Liver (tissue), 9 donors: ENCODE data around the gene HMHB1. TPM values are rescaled to one million over a fixed set of nuclear protein-coding genes. Genes with fewer than 3 reads are reported as not detected.

ENCODE experiments used
- DNase-seq: peaks from one replicate; pipeline ENCODE4 v3.0.0-alpha.2; 2017; ENCODE audit warnings: low spot score
- H3K27ac ChIP-seq, 2 donors: one replicate each; pipeline ENCODE4 v1.7.0; 2013; ENCODE audit warnings: inconsistent platforms in 2 of 2, low read length in 2 of 2, control low read depth in 1 of 2, low read depth in 1 of 2, mild to moderate bottlenecking in 1 of 2
- H3K27me3 ChIP-seq, 4 donors: one replicate each; pipeline versions ENCODE4 v1.6.1 to v1.7.0; 2013; ENCODE audit warnings: low read length in 3 of 4, inconsistent platforms in 1 of 4, mild to moderate bottlenecking in 1 of 4, moderate library complexity in 1 of 4; ENCODE audit not compliant: control insufficient read depth in 4 of 4, insufficient read depth in 4 of 4
- H3K36me3 ChIP-seq, 4 donors: one replicate each; pipeline versions ENCODE4 v1.6.1 to v1.7.0; 2013; ENCODE audit warnings: low read length in 3 of 4, mild to moderate bottlenecking in 3 of 4, low read depth in 1 of 4, moderate library complexity in 1 of 4; ENCODE audit not compliant: control insufficient read depth in 4 of 4, insufficient read depth in 3 of 4
- H3K4me1 ChIP-seq, 4 donors: one replicate each; pipeline versions ENCODE4 v1.6.1 to v1.7.0; 2013; ENCODE audit warnings: low read length in 3 of 4, mild to moderate bottlenecking in 3 of 4, moderate library complexity in 1 of 4; ENCODE audit not compliant: control insufficient read depth in 4 of 4, insufficient read depth in 4 of 4
- H3K4me3 ChIP-seq, 3 donors: one replicate each; pipeline versions ENCODE4 v1.6.1 to v1.7.0; 2013; ENCODE audit warnings: low read length in 3 of 3, control low read depth in 1 of 3, low read depth in 1 of 3, mild to moderate bottlenecking in 1 of 3
- H3K9ac ChIP-seq, 2 donors: one replicate each; pipeline ENCODE4 v1.7.0; 2013; ENCODE audit warnings: low read length in 2 of 2, mild to moderate bottlenecking in 2 of 2, moderate library complexity in 2 of 2, control low read depth in 1 of 2, low read depth in 1 of 2
- H3K9me3 ChIP-seq, 4 donors: one replicate each; pipeline versions ENCODE4 v1.6.1 to v1.7.0; 2013; ENCODE audit warnings: low read length in 3 of 4; ENCODE audit not compliant: control insufficient read depth in 4 of 4
- ATF3 ChIP-seq: IDR thresholded peaks from 2 replicates; pipeline ENCODE4 v1.6.1; 2016; ENCODE audit warnings: antibody characterized with exemption
- CTCF ChIP-seq: fragments of 150-350 bp; IDR thresholded peaks from 2 replicates; pipeline ENCODE4 v1.5.1; 2017; ENCODE audit warnings: improper control_type of control experiment, low read depth, low read length; ENCODE audit not compliant: missing input control
- EGR1 ChIP-seq, 2 donors: IDR thresholded peaks; 2 replicates each; pipeline ENCODE4 v1.6.1; 2016 to 2018; ENCODE audit warnings: antibody characterized with exemption in 2 of 2, low read depth in 2 of 2
- FOXA1 ChIP-seq: IDR thresholded peaks from 2 replicates; pipeline ENCODE4 v1.6.1; 2016; ENCODE audit warnings: antibody characterized with exemption
- FOXA2 ChIP-seq: IDR thresholded peaks from 2 replicates; pipeline ENCODE4 v1.6.1; 2016; ENCODE audit warnings: antibody characterized with exemption
- GABPA ChIP-seq, 2 donors: IDR thresholded peaks in 1 of 2; conservative IDR thresholded peaks in 1 of 2; 2 replicates each; pipeline ENCODE4 v1.6.1; 2016; ENCODE audit warnings: antibody characterized with exemption in 2 of 2, mild to moderate bottlenecking in 1 of 2, moderate library complexity in 1 of 2
- HNF4A ChIP-seq, 2 donors: conservative IDR thresholded peaks; 2 replicates each; pipeline ENCODE4 v1.6.1; 2016; ENCODE audit warnings: antibody characterized with exemption in 2 of 2, mild to moderate bottlenecking in 2 of 2
- HNF4G ChIP-seq: IDR thresholded peaks from 2 replicates; pipeline ENCODE4 v1.6.1; 2016; ENCODE audit warnings: antibody characterized with exemption
- JUND ChIP-seq, 2 donors: IDR thresholded peaks; 2 replicates each; pipeline ENCODE4 v1.6.1; 2016; ENCODE audit warnings: antibody characterized with exemption in 2 of 2
- MAX ChIP-seq: IDR thresholded peaks from 2 replicates; pipeline ENCODE4 v1.6.1; 2016; ENCODE audit warnings: antibody characterized with exemption
- NR2F2 ChIP-seq: IDR thresholded peaks from 2 replicates; pipeline ENCODE4 v1.6.1; 2016; ENCODE audit warnings: antibody characterized with exemption
- RAD21 ChIP-seq, 2 donors: IDR thresholded peaks; 2 replicates each; pipeline ENCODE4 v1.6.1; 2016; ENCODE audit warnings: antibody characterized with exemption in 2 of 2, mild to moderate bottlenecking in 2 of 2
- REST ChIP-seq: IDR thresholded peaks from 2 replicates; pipeline ENCODE4 v1.6.1; 2016; ENCODE audit warnings: antibody characterized with exemption, mild to moderate bottlenecking
- SP1 ChIP-seq: IDR thresholded peaks from 2 replicates; pipeline ENCODE4 v1.6.1; 2018; ENCODE audit warnings: antibody characterized with exemption, mild to moderate bottlenecking
- TAF1 ChIP-seq: conservative IDR thresholded peaks from 2 replicates; pipeline ENCODE4 v1.6.1; 2016; ENCODE audit warnings: antibody characterized with exemption, mild to moderate bottlenecking
- YY1 ChIP-seq: IDR thresholded peaks from 2 replicates; pipeline ENCODE4 v1.6.1; 2016; ENCODE audit warnings: antibody characterized with exemption, mild to moderate bottlenecking
- ZBTB33 ChIP-seq: IDR thresholded peaks from 2 replicates; pipeline ENCODE4 v1.6.1; 2016; ENCODE audit warnings: antibody characterized with exemption
- WGBS: extraction: QIAGEN DNeasy Blood & Tissue Kit; methylation state at CpG from one replicate; pipeline ENCODE4 v1.1.7; 2013; 5-methylcytosine and 5-hydroxymethylcytosine counted together
- polyA plus RNA-seq, 2 donors: library from polyadenylated mRNA; stranded (reverse) in 1 of 2; unstranded in 1 of 2; fragments of 200-250 nt in 1 of 2; fragments of >200 nt in 1 of 2; fragmentation: Nextera tagmentation in 1 of 2; extraction: Ambion mirVana in 1 of 2; gene quantifications; one replicate each; pipeline versions ENCODE4 v1.2.1 to v1.2.3, GENCODE V29; 2013 to 2015
- total RNA-seq, 2 donors: library from RNA; depleted of rRNA; stranded (reverse); fragments of >200 nt; gene quantifications; one replicate each; pipeline ENCODE4 v1.2.3, GENCODE V29; 2014
- donor health status: healthy.
- donor health status: healthy.
- donor health status: healthy.
- donor health status: healthy.
- donor health status: healthy.

Gene HMHB1
- total and polyA plus RNA-seq, 4 donors: not detected

- H3K9me3 ChIP-seq: peaks cover 0 to 2% (median 0%) of the 10 kb centered on the region in 4 donors
- no peaks in the 10 kb centered on the region for H3K27me3 ChIP-seq
- H3K27ac ChIP-seq: no peak overlapping the region
- WGBS: 96% methylated on average over 2 of the region's 2 CpGs
- H3K36me3 ChIP-seq: no peaks in the 10 kb centered on the region
- TF ChIP-seq MAX: no peak
- TF ChIP-seq TAF1: no peak
- no peak for TF ChIP-seq ZBTB33
- no peak for TF ChIP-seq FOXA1
- TF ChIP-seq CTCF: no peak
- TF ChIP-seq RAD21 (IDR thresholded peaks at IDR 0.05): no peak
- no peak for TF ChIP-seq YY1
- no peak for TF ChIP-seq REST
- no peak for TF ChIP-seq FOXA2
- no peak for TF ChIP-seq JUND (IDR thresholded peaks at IDR 0.05)
- TF ChIP-seq HNF4G: no peak
- no peak for TF ChIP-seq GABPA (IDR thresholded peaks at IDR 0.05 in 1 of 2, conservative IDR thresholded peaks at IDR 0.05 in 1 of 2)
- no peak for TF ChIP-seq HNF4A (conservative IDR thresholded peaks at IDR 0.05)
- no peak for TF ChIP-seq EGR1 (IDR thresholded peaks at IDR 0.05; ENCODE audit: low read depth in 2 of 2)
- TF ChIP-seq SP1: no peak
- TF ChIP-seq NR2F2: no peak
- no peak for TF ChIP-seq ATF3
- no peak for DNase-seq
- H3K9ac ChIP-seq: no peak overlapping the region
- H3K4me1 ChIP-seq: no peaks in the 10 kb centered on the region
- H3K4me3 ChIP-seq: no peak overlapping the region
Measured at GRCh38 chr5:143779506-143779905, 32.5 kb upstream of the HMHB1 start.

GRCh38 chr5:143781993-143782520 is 29.9 kb upstream of the HMHB1 start:
- TF ChIP-seq MAX: no peak

More at GRCh38 chr5:143781993-143782520, 29.9 kb upstream of the HMHB1 start:
- Histone ChIP-seq H3K9me3 (peaks cover 0 to 5% (median 0%) of the 10 kb centered on the region in 4 donors), H3K36me3 (no peaks in the 10 kb centered on the region), H3K27ac (no peak overlapping the region), H3K27me3 (no peaks in the 10 kb centered on the region), H3K4me3 (no peak overlapping the region), H3K9ac (no peak overlapping the region), H3K4me1 (no peaks in the 10 kb centered on the region)
- WGBS: 70% methylated on average over 2 of the region's 2 CpGs
- DNase-seq: no peak
